Jurkat, Clone E6-1 (cell line): ENCODE measurements around the gene CDK12.
"Not testable (repeated sequence)": the region's sequence is repeated elsewhere in the genome, so short reads cannot be mapped to it uniquely, and the experiment has no call there.

Source experiments
- DNase-seq: peaks from one replicate; pipeline ENCODE4 v3.0.0-alpha.2; 2011; ENCODE audit warnings: low read depth, low spot score
- H3K4me3 ChIP-seq: 2 replicates; pipeline ENCODE4 v1.5.1; 2011; ENCODE audit warnings: mild to moderate bottlenecking, low read length, control low read depth, moderate library complexity

The CDK12 gene

DNA sequence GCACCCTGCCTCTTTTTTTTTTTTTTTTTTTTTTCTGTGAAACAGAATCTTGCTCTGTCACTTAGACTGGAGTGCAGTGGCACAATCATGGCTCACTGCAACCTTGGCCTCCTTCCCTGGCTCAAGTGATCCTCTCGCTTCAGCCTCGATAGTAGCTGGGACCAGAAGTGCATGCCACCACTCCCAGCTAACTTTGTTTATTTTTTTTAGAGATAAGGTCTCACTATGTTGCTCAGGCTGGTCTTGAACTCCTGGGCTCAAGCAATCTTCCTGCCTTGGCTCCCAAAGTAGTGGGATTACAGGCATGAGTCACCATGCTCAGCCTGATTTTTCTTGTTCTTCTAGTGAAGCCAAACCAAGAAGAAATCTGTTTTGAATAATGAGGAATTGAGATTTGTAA, 25.0 kb downstream of the CDK12 start:
- no peak overlapping the region for H3K4me3 ChIP-seq
- no peak for DNase-seq

DNA sequence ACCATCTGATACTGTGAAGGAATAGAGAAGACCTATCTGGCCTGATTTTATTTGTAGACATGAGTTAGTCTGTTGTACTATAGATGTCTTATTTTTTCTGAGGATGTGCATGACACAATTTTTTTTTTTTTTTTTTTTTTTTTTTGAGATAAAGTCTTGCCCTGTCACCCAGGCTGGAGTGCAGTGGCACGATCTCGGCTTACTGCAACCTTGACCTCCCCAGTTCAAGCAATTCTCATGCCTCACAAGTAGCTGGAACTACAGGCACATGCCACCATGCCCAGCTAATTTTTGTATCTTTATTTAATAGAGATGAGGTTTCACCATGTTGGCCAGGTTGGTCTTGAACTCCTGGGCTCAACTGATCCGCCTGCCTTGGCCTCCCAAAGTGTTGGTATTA, 26.2 kb downstream of the CDK12 start:
- not testable (repeated sequence) for DNase-seq, H3K4me3 ChIP-seq

GRCh38 chr17:39487946-39488345, 26.7 kb downstream of the CDK12 start:
- no peak for DNase-seq
- no peak overlapping the region for H3K4me3 ChIP-seq

- H3K4me3 ChIP-seq, DNase-seq: not testable (repeated sequence)
These were observed 35.6 kb downstream of the CDK12 start for GRCh38 chr17:39496921-39497320.

- H3K4me3 ChIP-seq, result no peak overlapping the region
- DNase-seq, result no peak
These were observed 46.2 kb downstream of the CDK12 start for GRCh38 chr17:39507511-39507910.

- no peak for DNase-seq
- no peak overlapping the region for H3K4me3 ChIP-seq
These were observed 47.7 kb downstream of the CDK12 start for GRCh38 chr17:39508987-39509386.

DNA sequence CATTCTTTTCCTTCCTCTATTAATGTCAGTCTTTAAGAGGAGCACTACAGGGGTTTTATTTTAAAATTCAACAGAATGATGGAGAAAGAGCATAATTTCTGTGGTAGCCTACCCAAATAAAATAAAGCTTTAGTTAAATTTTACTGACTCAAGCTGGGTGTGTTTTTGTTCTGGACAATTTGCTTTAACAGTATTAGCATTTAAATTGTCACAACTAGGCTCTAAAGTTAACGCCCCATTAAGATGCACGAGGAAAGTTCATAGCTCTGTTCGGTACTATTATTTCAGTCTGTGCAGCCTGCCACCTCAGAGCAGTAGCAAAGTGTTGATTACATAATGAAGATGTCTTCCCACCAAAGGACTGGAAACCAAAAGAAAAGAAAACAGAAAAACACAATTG, 52.0 kb downstream of the CDK12 start:
- DNase-seq, result no peak
- no peak overlapping the region for H3K4me3 ChIP-seq

GRCh38 chr17:39513915-39514314, 52.6 kb downstream of the CDK12 start:
- no peak overlapping the region for H3K4me3 ChIP-seq
- DNase-seq, result no peak

DNA sequence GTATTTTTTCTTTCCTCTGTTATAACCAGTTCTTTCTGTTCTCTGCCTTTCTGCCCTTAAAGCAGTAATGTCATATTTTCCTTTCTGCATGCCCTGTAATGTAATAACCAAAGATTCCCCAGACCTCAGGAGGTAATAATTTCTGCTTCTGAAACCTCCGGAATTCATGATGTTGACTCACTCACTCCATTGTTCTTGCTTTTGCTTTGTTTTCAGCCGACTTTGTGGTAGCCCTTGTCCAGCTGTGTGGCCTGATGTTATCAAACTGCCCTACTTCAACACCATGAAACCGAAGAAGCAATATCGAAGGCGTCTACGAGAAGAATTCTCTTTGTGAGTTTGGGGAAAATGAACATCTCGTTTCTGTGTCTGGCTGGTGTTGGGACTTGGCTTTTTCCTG, 55.9 kb downstream of the CDK12 start:
- no peak for DNase-seq
- H3K4me3 ChIP-seq, result no peak overlapping the region

DNA sequence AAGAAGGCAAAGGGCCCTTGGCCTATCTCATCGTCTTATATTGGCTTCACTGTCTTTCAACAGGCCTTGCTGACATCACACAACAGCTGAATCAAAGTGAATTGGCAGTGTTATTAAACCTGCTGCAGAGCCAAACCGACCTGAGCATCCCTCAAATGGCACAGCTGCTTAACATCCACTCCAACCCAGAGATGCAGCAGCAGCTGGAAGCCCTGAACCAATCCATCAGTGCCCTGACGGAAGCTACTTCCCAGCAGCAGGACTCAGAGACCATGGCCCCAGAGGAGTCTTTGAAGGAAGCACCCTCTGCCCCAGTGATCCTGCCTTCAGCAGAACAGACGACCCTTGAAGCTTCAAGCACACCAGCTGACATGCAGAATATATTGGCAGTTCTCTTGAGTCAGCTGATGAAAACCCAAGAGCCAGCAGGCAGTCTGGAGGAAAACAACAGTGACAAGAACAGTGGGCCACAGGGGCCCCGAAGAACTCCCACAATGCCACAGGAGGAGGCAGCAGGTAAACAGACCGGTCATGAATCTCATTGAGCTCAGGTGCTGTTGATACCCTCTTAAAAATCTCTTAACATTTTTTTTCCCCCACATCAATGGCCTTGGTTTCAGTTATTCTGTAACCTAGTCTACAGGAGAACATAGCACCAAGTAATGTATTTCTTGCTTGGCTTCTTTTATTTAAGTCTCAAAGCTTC, 64.7 kb downstream of the CDK12 start:
- no peak overlapping the region for H3K4me3 ChIP-seq
- DNase-seq, result no peak

DNA sequence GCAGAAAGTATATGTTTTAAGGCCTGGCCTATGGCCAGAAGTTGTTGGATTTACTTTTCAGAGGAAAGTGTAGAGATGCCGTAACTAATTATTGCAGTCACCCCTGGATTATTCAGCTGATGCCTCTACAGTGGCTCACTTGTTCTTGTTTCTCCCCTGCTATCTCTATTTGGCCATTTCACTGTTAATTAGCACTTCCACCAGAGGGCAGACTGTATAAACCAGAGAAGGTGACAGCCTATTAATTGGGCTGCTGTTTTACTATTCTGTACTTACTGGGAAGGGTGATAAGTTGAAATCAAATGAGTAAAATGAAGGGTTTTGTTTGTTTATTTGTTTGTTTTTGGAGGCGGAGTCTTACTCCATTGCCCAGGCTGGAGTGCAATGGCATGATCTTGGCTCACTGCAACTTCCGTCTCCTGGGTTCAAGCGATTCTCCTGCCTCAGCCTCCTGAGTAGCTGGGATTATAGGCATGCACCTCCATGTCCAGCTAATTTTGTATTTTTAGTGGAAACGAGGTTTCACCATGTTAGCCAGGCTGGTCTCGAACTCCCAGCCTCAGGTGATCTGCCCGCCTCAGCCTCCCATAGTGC, 66.0 kb downstream of the CDK12 start:
- no peak overlapping the region for H3K4me3 ChIP-seq
- DNase-seq, result peak; percentile 20

- no peak overlapping the region for H3K4me3 ChIP-seq
- DNase-seq, result no peak
These were observed 68.2 kb downstream of the CDK12 start for GRCh38 chr17:39529455-39529854.

DNA sequence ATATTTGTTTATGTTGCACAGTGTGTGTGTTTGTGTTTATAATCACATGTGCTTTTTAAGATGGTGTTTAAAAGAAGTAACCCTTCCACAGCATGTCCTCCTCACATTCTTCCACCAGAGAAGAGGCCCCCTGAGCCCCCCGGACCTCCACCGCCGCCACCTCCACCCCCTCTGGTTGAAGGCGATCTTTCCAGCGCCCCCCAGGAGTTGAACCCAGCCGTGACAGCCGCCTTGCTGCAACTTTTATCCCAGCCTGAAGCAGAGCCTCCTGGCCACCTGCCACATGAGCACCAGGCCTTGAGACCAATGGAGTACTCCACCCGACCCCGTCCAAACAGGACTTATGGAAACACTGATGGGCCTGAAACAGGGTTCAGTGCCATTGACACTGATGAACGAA, 69.2 kb downstream of the CDK12 start:
- no peak for DNase-seq
- no peak overlapping the region for H3K4me3 ChIP-seq

GRCh38 chr17:39531252-39531651, 70.0 kb downstream of the CDK12 start:
- no peak for DNase-seq
- H3K4me3 ChIP-seq, result no peak overlapping the region

GRCh38 chr17:39533891-39534290, 72.6 kb downstream of the CDK12 start:
- DNase-seq, result no peak
- no peak overlapping the region for H3K4me3 ChIP-seq

DNA sequence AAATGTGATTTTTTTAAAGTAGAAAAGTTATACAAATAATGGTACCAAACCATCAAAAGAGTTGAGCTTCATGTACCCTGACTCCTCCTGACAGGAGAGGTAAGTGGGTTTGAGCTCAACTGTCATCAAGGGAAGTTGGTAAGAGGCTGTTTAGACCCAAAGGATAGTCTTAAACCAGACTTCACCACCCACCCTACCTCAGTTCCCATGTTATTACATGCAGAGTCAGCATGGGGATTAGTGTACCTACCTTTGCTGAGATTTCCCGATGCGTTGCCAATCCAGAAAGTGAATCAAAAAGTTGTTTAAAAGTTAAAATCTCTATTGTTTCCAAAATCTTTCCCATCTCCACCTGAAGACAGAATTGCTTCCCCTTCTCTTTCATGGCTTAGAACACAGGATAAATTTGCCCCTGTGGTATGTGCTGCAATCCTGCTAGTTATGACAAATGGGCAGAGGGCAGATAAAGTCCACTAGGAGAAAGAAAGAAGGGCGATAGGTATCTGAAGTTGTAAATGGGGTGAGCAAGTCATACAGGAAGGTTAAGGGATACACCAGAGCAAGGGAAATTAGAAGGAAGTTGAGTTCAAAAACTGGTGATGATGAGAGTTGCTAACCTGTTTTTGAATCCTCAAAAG, 73.6 kb downstream of the CDK12 start:
- no peak for DNase-seq
- H3K4me3 ChIP-seq, result no peak overlapping the region

DNA sequence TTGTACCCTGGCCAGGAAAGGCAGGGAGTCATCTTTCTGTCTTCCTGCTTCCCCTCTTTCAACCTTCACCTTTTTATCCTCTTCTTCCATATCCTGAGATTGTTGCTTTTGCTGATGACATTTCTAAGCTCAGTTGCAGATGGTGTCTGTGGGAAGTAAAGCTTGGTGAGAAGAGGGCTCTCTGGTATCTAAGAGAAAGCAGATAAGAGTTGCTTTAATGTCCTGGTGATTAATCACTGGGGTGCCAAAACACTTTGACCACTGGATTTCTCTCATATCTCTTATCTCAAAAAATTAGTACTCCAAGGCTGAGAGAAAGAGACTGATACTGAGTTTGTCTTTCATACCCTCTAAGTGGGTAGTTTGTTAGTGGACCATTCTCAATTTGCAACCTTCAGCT, 75.2 kb downstream of the CDK12 start:
- H3K4me3 ChIP-seq, result no peak overlapping the region
- no peak for DNase-seq

GRCh38 chr17:39537364-39537763, 76.1 kb downstream of the CDK12 start:
- not testable (repeated sequence) for H3K4me3 ChIP-seq, DNase-seq

DNA sequence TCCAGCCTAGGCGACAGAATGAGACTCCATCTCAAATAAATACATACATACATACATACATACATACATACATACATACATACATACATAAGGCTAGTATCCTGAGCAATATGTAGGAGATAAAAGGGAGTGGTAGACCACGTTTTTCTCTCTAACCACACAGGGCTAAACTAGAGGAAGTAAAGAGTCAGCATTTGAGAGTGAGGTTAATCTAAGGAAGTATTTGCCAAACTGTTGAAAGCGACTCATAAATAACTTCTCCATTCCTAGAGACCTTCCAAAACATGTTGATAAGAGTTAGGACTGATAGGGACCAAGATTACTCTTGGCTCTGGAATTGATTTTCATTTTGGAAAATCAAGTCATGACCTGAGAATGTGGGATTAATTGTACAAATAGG, 77.6 kb downstream of the CDK12 start:
- H3K4me3 ChIP-seq, result no peak overlapping the region
- peak; percentile 83 for DNase-seq

DNA sequence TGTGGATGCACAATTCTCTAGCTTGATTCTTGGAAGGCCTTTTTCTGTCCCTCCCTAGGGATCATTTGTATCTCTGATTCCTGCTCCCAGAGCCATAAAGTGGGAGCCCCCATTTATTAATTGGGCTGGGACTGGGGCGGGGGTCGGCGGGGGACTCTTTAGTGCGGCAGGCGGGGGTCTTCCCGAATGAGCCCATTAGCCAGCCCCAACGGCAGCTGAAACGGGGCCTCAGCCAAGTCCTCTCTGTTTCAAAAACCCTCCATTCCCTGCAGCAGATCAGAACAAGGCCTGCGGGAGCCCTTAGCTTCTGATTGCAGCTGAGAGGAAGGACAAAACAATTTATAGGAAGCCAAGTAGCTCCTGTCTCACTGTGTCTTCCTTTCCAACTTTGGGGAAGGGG, 79.3 kb downstream of the CDK12 start:
- no peak overlapping the region for H3K4me3 ChIP-seq
- DNase-seq, result no peak

DNA sequence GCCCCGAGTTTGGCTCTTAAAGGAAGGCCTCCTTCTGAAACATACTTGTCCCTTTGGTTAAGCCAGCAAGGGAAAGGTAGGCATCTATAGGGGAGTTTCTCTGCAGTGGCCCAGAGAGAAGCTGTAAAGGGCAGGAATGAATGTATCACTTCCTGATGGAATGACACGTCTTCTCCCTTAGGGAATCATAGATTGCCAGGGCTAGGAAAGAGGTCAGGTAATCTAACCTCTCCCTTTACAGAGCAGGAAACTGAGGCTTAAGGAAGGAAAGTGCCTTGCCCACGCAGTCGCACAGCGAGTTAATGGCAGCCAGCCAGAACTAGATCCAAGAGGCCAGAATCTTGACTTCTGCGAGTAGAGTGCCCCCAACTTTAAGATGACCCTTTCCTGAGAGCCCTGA, 80.4 kb downstream of the CDK12 start:
- DNase-seq, result no peak
- no peak overlapping the region for H3K4me3 ChIP-seq
